Suppressor macrophage treated with lipopolysaccharide for 1 hour (primary cell): ENCODE measurements around the gene ICA1.
"Not testable (repeated sequence)": the region's sequence is repeated elsewhere in the genome, so short reads cannot be mapped to it uniquely, and the experiment has no call there.

Source experiments
- DNase-seq, 3 donors: peaks; one replicate each; pipeline ENCODE4 v3.0.0-alpha.2; 2020 to 2022

Gene ICA1

GRCh38 chr7:8260871-8261694 lies 884 bp downstream of the ICA1 start:
- peak; percentile 41 to 66 (median 48) for DNase-seq

DNA sequence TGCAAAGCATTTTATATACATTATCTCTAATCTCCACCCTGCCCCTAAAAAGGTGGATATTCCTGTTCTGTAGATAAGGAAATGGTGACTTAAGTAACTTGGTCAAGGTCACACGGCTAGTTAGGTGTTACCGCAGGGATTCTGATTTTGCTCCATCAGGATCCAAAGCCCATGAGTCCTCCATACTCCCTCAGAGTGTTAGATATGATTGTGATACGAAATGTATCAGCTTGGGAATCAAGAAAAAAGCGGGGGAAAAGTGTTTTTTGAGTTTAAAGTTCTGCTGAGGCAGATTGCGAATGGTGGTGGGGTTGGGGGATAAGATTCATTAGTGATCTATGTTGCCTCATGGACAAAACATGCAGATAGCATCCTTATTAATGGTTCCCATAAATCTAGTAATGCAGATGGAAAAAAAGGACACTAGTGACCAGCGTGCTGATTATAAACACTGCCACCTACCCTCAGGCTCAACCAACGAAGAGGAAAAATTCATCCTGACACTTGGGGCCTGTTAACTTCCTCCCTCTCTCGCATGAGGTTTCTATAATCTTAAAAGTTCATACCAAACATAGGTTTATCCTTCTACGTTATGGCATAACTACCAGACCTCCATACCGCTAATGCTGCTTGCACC lies 2.3 kb downstream of the ICA1 start:
- no peak for DNase-seq

GRCh38 chr7:8258734-8259133 lies 3.2 kb downstream of the ICA1 start:
- no peak for DNase-seq

DNA sequence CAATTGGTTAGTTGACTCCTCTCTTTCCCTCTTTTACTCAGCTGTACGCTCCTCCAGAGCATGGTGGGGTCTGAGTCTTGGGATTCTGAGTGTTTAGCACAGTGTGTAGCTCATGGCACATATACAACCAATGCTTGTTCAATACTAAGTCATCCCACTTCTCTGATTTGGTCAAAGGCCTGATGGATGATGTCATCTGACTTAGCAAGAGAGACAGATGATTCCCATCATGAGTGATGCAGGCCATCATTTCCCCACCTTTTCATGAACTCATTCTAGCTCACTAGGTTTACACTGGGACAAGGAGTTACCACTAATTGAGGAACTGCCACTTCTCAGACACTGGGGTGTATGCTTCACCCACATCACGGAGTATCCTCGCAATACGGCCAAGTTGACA lies 3.8 kb downstream of the ICA1 start:
- DNase-seq, result no peak

GRCh38 chr7:8255680-8256655 lies 6.0 kb downstream of the ICA1 start:
- no peak for DNase-seq

GRCh38 chr7:8254667-8255066 lies 7.3 kb downstream of the ICA1 start:
- DNase-seq, result peak in 1 of 3 donors; percentile 5

- DNase-seq, result no peak
These were observed 7.8 kb downstream of the ICA1 start for GRCh38 chr7:8254215-8254614.

- DNase-seq, result no peak
These were observed 10.8 kb downstream of the ICA1 start for GRCh38 chr7:8251195-8251594.

GRCh38 chr7:8250547-8250946 lies 11.4 kb downstream of the ICA1 start:
- no peak for DNase-seq

GRCh38 chr7:8249121-8249520 lies 12.8 kb downstream of the ICA1 start:
- peak; percentile 22 to 30 (median 29) for DNase-seq

GRCh38 chr7:8246020-8246419 lies 15.9 kb downstream of the ICA1 start:
- DNase-seq, result no peak

DNA sequence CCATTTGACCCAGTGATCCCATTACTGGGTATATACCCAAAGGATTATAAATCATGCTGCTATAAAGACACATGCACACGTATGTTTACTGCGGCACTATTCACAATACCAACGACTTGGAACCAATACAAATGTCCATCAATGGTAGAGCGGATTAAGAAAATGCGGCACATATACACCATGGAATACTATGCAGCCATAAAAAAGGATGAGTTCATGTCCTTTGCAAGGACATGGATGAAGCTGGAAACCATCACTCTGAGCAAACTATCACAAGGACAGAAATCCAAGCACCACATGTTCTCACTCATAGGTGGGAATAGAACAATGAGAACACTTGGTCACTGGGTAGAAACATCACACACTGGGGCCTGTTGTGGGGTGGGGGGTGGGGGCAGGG lies 16.9 kb downstream of the ICA1 start:
- DNase-seq, result not testable (repeated sequence)

- DNase-seq, result not testable (repeated sequence)
These were observed 18.9 kb downstream of the ICA1 start for GRCh38 chr7:8243059-8243458.

- DNase-seq, result not testable (repeated sequence)
These were observed 22.1 kb downstream of the ICA1 start for GRCh38 chr7:8239702-8240362.

- DNase-seq, result no peak
These were observed 25.1 kb downstream of the ICA1 start for GRCh38 chr7:8236780-8237407.

GRCh38 chr7:8232999-8233847 lies 28.7 kb downstream of the ICA1 start:
- no peak for DNase-seq

DNA sequence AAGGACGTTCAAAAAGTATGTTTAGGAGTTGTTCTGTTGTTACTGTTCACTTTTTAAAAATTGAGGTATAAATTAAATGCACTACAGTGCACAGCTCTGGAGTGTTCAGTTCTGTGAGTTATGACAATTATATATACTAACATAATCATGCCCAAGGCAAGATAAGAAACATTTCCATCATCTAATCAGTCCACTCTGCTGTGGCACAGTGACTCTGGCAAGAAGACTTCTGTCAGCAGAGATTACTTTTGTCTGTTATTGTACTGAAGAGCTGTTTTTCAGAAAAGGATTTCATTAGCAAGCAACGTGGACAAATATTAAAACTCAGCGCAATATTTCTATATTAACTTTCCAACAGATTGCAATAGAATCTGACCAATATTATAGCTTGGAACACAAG lies 32.0 kb downstream of the ICA1 start:
- DNase-seq, result no peak

DNA sequence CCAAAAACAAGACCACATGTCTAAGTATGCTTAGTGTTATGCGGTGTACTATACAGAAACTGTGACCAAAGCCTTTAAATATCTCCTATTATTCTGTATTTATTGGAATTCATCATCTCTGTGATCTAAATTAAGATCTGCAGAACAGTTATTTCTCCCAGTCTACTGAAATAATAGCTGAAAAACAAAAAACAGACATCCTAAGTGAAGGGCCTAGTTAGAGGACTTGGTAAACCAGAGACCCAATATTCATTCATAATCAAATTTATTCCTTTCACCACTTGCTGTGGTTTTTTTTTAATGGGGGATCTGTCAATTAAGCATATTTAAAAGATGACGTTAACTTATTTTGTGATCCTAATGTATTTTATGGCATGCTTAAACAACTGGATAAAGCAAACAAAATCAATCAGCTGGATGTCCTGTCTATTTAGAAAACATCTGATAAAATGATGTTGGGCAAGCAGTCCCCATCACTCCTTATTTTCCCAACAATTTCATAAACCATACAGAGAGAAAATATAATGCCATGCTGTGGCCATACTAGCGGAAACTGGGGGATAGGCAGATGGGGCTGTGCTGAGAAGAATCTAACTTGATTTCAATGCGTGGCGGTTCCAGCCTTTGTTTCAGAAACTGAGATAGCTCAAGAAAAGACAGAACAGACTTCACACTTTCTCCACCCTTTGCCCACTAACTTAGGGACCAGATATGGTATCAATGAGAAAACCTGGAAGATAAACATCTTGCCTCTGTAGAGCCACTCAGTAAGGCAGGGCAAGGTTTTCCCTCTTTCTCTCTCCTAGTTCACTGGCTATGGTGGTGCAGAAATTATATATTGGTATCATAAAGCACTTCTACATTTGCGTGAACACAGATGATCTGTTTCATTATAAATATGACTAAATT lies 32.9 kb downstream of the ICA1 start:
- DNase-seq, result no peak

DNA sequence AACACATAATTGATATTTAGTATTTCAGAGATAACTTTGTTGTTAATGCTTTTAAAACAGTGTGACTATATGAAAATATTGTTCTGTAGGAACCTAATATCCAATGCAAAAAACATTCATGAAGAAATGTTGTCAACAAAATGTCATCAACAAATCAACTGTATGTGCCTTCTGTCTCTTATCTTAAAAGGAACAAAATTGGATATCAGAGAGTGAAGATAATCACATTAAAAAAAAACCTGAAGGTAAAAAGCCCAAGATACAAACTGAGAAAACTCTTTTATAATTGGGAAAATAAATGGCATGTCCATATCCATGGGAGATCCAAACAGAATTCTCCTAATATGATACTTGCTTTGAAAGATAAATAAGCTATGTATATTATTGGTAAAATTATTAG lies 33.9 kb downstream of the ICA1 start:
- no peak for DNase-seq

- no peak for DNase-seq
These were observed 34.7 kb downstream of the ICA1 start for GRCh38 chr7:8227261-8227660.
